WTC11 (cell line): Measurements from ENCODE around the gene KCND3. TPM values are rescaled to one million over a fixed set of nuclear protein-coding genes. Genes with fewer than 3 reads are reported as not detected.

Source experiments
- ATAC-seq: fragments of 200-7000 bp; cut with Tn5 transposase; 2 replicates; pipeline ENCODE4 v1.10.0; 2021; ENCODE audit warnings: mild to moderate bottlenecking, moderate library complexity
- CTCF ChIA-PET: fragments of 300-600 bp; sonication (Branson Sonifier 250); formaldehyde crosslinking; loops from one replicate; lab custom pipeline; 2021; ENCODE audit warnings: antibody characterized with exemption; lab: Charles Lee
- POLR2A ChIA-PET: fragments of 350-600 bp; sonication (Branson Sonifier 250); formaldehyde crosslinking; loops from one replicate; lab custom pipeline; 2021; ENCODE audit warnings: antibody characterized with exemption; lab: Charles Lee
- DNase-seq: peaks from one replicate; pipeline ENCODE4 v3.0.0; 2021; ENCODE audit warnings: low spot score
- H3K27ac Mint-ChIP-seq: 2 replicates; pipeline ENCODE4 v1.8.0; 2021; ENCODE audit warnings: mixed read lengths
- H3K27me3 Mint-ChIP-seq: 2 replicates; pipeline ENCODE4 v1.8.0; 2021; ENCODE audit warnings: low read depth, mild to moderate bottlenecking, moderate library complexity, mixed read lengths
- H3K36me3 Mint-ChIP-seq: 2 replicates; pipeline ENCODE4 v1.8.0; 2021; ENCODE audit warnings: mixed read lengths
- H3K4me1 Mint-ChIP-seq: 2 replicates; pipeline ENCODE4 v1.8.0; 2022; ENCODE audit warnings: mixed read lengths
- H3K4me3 Mint-ChIP-seq: 2 replicates; pipeline ENCODE4 v1.8.0; 2021; ENCODE audit warnings: mild to moderate bottlenecking, moderate library complexity, mixed read lengths
- H3K9me3 Mint-ChIP-seq: 2 replicates; pipeline ENCODE4 v1.8.0; 2021; ENCODE audit warnings: mixed read lengths
- CREB1 ChIP-seq: sonication (generic); formaldehyde crosslinking; IDR thresholded peaks from 2 replicates; pipeline ENCODE4 v1.8.0; 2023; ENCODE audit warnings: mild to moderate bottlenecking, missing genetic modification reagents
- CREM ChIP-seq: sonication (generic); formaldehyde crosslinking; IDR thresholded peaks from 2 replicates; pipeline ENCODE4 v1.8.1; 2022; ENCODE audit warnings: mild to moderate bottlenecking, missing genetic modification reagents, moderate library complexity
- ELF4 ChIP-seq: sonication (generic); formaldehyde crosslinking; IDR thresholded peaks from 2 replicates; pipeline ENCODE4 v1.8.1; 2022; ENCODE audit warnings: low read depth, mild to moderate bottlenecking, moderate library complexity, missing genetic modification reagents
- FOXP4 ChIP-seq: sonication (generic); formaldehyde crosslinking; IDR thresholded peaks from 2 replicates; pipeline ENCODE4 v1.8.0; 2022; ENCODE audit warnings: mild to moderate bottlenecking, missing genetic modification reagents
- GABPB1 ChIP-seq: sonication (generic); formaldehyde crosslinking; IDR thresholded peaks from 2 replicates; pipeline ENCODE4 v1.8.1; 2023; ENCODE audit warnings: mild to moderate bottlenecking, missing genetic modification reagents
- MLX ChIP-seq: sonication (generic); formaldehyde crosslinking; IDR thresholded peaks from 2 replicates; pipeline ENCODE4 v1.8.1; 2023; ENCODE audit warnings: mild to moderate bottlenecking, missing genetic modification reagents, moderate library complexity
- MYBL2 ChIP-seq: sonication (generic); formaldehyde crosslinking; IDR thresholded peaks from 2 replicates; pipeline ENCODE4 v1.8.1; 2023; ENCODE audit warnings: mild to moderate bottlenecking, moderate library complexity, missing genetic modification reagents
- NFATC4 ChIP-seq: fragments of 250-450 bp; sonication (Bioruptor Pico); IDR thresholded peaks from 2 replicates; pipeline ENCODE4 v1.9.0; 2021; ENCODE audit warnings: mild to moderate bottlenecking
- NR2C2 ChIP-seq: sonication (generic); formaldehyde crosslinking; IDR thresholded peaks from 2 replicates; pipeline ENCODE4 v1.8.0; 2022; ENCODE audit warnings: mild to moderate bottlenecking, missing genetic modification reagents
- NR3C1 ChIP-seq: sonication (generic); formaldehyde crosslinking; conservative IDR thresholded peaks from 2 replicates; pipeline ENCODE4 v1.8.1; 2023; ENCODE audit warnings: low read depth, mild to moderate bottlenecking, missing genetic modification reagents
- PRRX2 ChIP-seq: fragments of 250-450 bp; sonication (Bioruptor Pico); IDR thresholded peaks from 2 replicates; pipeline ENCODE4 v1.8.0; 2021; ENCODE audit warnings: mild to moderate bottlenecking
- SMAD4 ChIP-seq: sonication (generic); formaldehyde crosslinking; IDR thresholded peaks from 2 replicates; pipeline ENCODE4 v1.8.0; 2022; ENCODE audit warnings: mild to moderate bottlenecking, missing genetic modification reagents
- SP1 ChIP-seq: sonication (generic); formaldehyde crosslinking; conservative IDR thresholded peaks from 2 replicates; pipeline ENCODE4 v1.8.1; 2022; ENCODE audit warnings: missing genetic modification reagents
- ZNF232 ChIP-seq: sonication (generic); formaldehyde crosslinking; IDR thresholded peaks from 2 replicates; pipeline ENCODE4 v1.8.0; 2022; ENCODE audit warnings: mild to moderate bottlenecking, missing genetic modification reagents
- ZNF263 ChIP-seq: sonication (generic); formaldehyde crosslinking; IDR thresholded peaks from 2 replicates; pipeline ENCODE4 v1.8.1; 2022; ENCODE audit warnings: low read depth, mild to moderate bottlenecking, moderate library complexity, missing genetic modification reagents
- ZNF317 ChIP-seq: sonication (generic); formaldehyde crosslinking; IDR thresholded peaks from 2 replicates; pipeline ENCODE4 v1.8.1; 2023; ENCODE audit warnings: low read depth, mild to moderate bottlenecking, moderate library complexity, missing genetic modification reagents, borderline replicate concordance
- ZNF396 ChIP-seq: fragments of 250-450 bp; sonication (Bioruptor Pico); IDR thresholded peaks from 2 replicates; pipeline ENCODE4 v1.8.0; 2021; ENCODE audit warnings: mild to moderate bottlenecking, moderate library complexity, borderline replicate concordance
- total RNA-seq: library from RNA; stranded (reverse); gene quantifications from 3 replicates; pipeline ENCODE4 v1.2.3, GENCODE V29; 2021
- TF ChIP-seq, protein P1 (sequence below): fragments of 250-450 bp; sonication (Bioruptor Pico); IDR thresholded peaks from 2 replicates; pipeline ENCODE4 v2.1.2; 2022; ENCODE audit warnings: mild to moderate bottlenecking, moderate library complexity
- TF ChIP-seq, protein P2 (sequence below): fragments of 250-450 bp; sonication (Bioruptor Pico); IDR thresholded peaks from 2 replicates; pipeline ENCODE4 v1.9.0; 2021; ENCODE audit warnings: moderate library complexity, mild to moderate bottlenecking, inconsistent platforms, borderline replicate concordance
- TF ChIP-seq, protein P3 (sequence below): fragments of 250-450 bp; sonication (Bioruptor Pico); conservative IDR thresholded peaks from 2 replicates; pipeline ENCODE4 v1.9.0; 2021; ENCODE audit warnings: mild to moderate bottlenecking
- TF ChIP-seq, protein P4 (sequence below): sonication (generic); formaldehyde crosslinking; IDR thresholded peaks from 2 replicates; pipeline ENCODE4 v1.8.1; 2023; ENCODE audit warnings: mild to moderate bottlenecking, missing genetic modification reagents
- TF ChIP-seq, protein P5 (sequence below): fragments of 250-450 bp; sonication (Bioruptor Pico); IDR thresholded peaks from 2 replicates; pipeline ENCODE4 v1.9.0; 2021; ENCODE audit warnings: mild to moderate bottlenecking

The KCND3 gene
- total RNA-seq, 1 experiment from 2014 or later, result 0.35 TPM

- TF ChIP-seq ZNF232 (CRISPR knock-in tag) (no peak), CREB1 (CRISPR knock-in tag) (no peak), NR2C2 (CRISPR knock-in tag) (no peak), NFATC4 (CRISPR knock-in tag) (no peak), FOXP4 (no peak)
- no peak for ATAC-seq
- CTCF ChIA-PET, result no interaction called here
- POLR2A ChIA-PET, result no interaction called here
- Mint-ChIP-seq H3K4me3 (no peak overlapping the region), H3K27ac (no peak overlapping the region), H3K4me1 (peaks cover 2% of the 10 kb centered on the region; the same call in 1 of the 2 replicates), H3K27me3 (no peaks in the 10 kb centered on the region; the same call in 1 of the 2 replicates), H3K9me3 (peaks cover 10% of the 10 kb centered on the region), H3K36me3 (no peaks in the 10 kb centered on the region)
- no peak for DNase-seq
Measured at GRCh38 chr1:111826278-111826677, 163.2 kb downstream of the KCND3 start.

DNA sequence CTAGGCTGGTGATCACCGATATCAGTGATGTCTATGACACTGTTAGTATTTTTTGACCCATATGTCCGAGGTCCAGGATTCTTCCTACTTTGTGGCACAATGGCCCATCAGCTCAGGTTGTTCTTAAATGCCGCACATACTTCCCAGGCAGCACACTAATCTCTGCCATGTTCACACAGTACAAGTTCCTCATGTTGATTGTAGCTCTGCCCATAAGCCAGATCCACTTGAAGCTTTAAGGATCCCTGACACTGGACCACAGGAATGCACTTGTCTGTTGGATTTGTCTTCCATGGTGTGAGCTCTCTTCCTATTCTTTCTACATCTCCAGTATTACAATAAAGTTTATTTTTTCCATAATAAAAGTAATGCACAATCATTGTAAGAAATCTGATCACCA, 164.3 kb downstream of the KCND3 start:
- Mint-ChIP-seq H3K4me1 (no peaks in the 10 kb centered on the region), H3K4me3 (no peak overlapping the region)
- TF ChIP-seq, protein P1, sequence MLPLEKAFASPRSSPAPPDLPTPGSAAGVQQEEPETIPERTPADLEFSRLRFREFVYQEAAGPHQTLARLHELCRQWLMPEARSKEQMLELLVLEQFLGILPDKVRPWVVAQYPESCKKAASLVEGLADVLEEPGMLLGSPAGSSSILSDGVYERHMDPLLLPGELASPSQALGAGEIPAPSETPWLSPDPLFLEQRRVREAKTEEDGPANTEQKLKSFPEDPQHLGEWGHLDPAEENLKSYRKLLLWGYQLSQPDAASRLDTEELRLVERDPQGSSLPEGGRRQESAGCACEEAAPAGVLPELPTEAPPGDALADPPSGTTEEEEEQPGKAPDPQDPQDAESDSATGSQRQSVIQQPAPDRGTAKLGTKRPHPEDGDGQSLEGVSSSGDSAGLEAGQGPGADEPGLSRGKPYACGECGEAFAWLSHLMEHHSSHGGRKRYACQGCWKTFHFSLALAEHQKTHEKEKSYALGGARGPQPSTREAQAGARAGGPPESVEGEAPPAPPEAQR (CRISPR knock-in tag), result no peak
- TF ChIP-seq SMAD4 (CRISPR knock-in tag) (no peak), ZNF263 (CRISPR knock-in tag) (no peak), SP1 (CRISPR knock-in tag) (no peak), PRRX2 (CRISPR knock-in tag) (no peak), MLX (CRISPR knock-in tag) (no peak), ELF4 (CRISPR knock-in tag) (no peak), ZNF317 (CRISPR knock-in tag) (no peak), NR3C1 (CRISPR knock-in tag) (no peak)
- TF ChIP-seq, protein P2, sequence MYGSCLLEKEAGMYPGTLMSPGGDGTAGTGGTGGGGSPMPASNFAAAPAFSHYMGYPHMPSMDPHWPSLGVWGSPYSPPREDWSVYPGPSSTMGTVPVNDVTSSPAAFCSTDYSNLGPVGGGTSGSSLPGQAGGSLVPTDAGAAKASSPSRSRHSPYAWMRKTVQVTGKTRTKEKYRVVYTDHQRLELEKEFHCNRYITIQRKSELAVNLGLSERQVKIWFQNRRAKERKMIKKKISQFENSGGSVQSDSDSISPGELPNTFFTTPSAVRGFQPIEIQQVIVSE (CRISPR knock-in tag), result no peak
- TF ChIP-seq, protein P3, sequence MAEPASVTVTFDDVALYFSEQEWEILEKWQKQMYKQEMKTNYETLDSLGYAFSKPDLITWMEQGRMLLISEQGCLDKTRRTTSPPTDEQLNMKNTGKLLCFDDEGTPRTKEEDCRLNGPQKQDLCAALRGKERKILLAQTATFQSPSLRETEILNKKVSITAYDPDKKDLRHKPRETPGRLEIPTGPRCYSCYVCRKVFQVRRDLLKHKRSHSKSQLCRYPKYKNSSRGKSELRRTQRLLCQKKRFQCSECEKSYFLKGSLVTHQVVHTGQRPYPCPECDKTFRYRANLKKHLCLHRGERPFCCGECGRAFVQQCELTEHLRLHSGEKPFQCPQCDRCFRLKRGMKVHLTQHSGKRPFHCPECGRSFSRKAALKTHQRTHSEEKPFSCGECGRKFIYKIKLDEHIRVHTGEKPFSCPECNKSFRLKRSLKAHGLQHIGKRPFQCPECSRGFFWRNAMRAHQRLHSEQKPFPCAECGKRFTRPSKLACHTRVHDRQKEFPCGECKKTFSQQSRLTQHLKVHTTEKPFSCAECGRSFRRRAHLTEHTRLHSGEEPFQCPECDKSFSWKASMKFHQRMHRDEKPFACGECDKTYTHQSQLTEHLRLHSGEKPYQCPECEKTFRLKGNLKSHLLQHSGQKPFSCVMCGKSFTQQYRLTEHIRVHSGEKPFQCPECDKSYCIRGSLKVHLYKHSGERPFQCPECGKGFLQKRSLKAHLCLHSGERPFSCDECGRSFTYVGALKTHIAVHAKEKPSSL (CRISPR knock-in tag), result no peak

DNA sequence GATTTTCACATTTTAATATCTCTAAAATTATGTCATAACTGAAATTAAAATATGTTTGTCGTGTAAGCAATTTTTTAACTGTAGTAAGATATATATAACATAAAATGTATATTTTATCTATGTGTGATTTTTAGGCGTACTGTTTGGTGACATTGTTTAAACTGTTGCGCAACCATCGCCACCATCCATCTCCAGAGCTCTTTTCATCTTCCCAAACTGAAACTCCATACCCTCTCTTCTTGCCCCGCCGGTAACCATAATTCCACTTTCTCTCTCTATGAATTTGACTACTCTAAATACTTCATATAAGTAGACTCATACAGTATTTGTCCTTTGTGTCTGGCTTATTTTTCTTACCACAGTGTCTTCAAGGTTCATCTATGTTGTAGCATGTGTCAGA, 167.3 kb downstream of the KCND3 start:
- peaks cover 10% of the 10 kb centered on the region for H3K9me3 Mint-ChIP-seq
- H3K36me3 Mint-ChIP-seq, result no peaks in the 10 kb centered on the region
- ChIA-PET POLR2A (no interaction called here), CTCF (no interaction called here)
- H3K27me3 Mint-ChIP-seq, result no peaks in the 10 kb centered on the region
- DNase-seq (no peak), ATAC-seq (no peak)
- peaks cover 3% of the 10 kb centered on the region; the same call in 1 of the 2 replicates for H3K4me1 Mint-ChIP-seq
- no peak overlapping the region for H3K4me3 Mint-ChIP-seq
- H3K27ac Mint-ChIP-seq, result no peak overlapping the region
- TF ChIP-seq ZNF396, result no peak
- no peak for TF ChIP-seq CREM (CRISPR knock-in tag)
- TF ChIP-seq MYBL2, result no peak
- no peak for TF ChIP-seq MLX (CRISPR knock-in tag)
- TF ChIP-seq GABPB1 (CRISPR knock-in tag), result no peak
- TF ChIP-seq SP1 (CRISPR knock-in tag), result no peak
- TF ChIP-seq, protein P4, sequence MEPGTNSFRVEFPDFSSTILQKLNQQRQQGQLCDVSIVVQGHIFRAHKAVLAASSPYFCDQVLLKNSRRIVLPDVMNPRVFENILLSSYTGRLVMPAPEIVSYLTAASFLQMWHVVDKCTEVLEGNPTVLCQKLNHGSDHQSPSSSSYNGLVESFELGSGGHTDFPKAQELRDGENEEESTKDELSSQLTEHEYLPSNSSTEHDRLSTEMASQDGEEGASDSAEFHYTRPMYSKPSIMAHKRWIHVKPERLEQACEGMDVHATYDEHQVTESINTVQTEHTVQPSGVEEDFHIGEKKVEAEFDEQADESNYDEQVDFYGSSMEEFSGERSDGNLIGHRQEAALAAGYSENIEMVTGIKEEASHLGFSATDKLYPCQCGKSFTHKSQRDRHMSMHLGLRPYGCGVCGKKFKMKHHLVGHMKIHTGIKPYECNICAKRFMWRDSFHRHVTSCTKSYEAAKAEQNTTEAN (CRISPR knock-in tag), result no peak
- TF ChIP-seq, protein P5, sequence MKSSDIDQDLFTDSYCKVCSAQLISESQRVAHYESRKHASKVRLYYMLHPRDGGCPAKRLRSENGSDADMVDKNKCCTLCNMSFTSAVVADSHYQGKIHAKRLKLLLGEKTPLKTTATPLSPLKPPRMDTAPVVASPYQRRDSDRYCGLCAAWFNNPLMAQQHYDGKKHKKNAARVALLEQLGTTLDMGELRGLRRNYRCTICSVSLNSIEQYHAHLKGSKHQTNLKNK, result no peak

More for the DNA sequence above, 164.3 kb downstream of the KCND3 start:
- H3K9me3 Mint-ChIP-seq, result peaks cover 10% of the 10 kb centered on the region
- no peak overlapping the region for H3K27ac Mint-ChIP-seq
- no peaks in the 10 kb centered on the region; the same call in 1 of the 2 replicates for H3K27me3 Mint-ChIP-seq
- H3K36me3 Mint-ChIP-seq, result no peaks in the 10 kb centered on the region
- DNase-seq (no peak), ATAC-seq (no peak)
- ChIA-PET POLR2A (no interaction called here), CTCF (no interaction called here)
